WTC11 (cell line): Measurements from ENCODE around the gene GYS2. TPM values are rescaled to one million over a fixed set of nuclear protein-coding genes. Genes with fewer than 3 reads are reported as not detected.

ENCODE experiments used
- ATAC-seq: fragments of 200-7000 bp; cut with Tn5 transposase; 2 replicates; pipeline ENCODE4 v1.10.0; 2021; ENCODE audit warnings: mild to moderate bottlenecking, moderate library complexity
- CTCF ChIA-PET: fragments of 300-600 bp; sonication (Branson Sonifier 250); formaldehyde crosslinking; loops from one replicate; lab custom pipeline; 2021; ENCODE audit warnings: antibody characterized with exemption; lab: Charles Lee
- POLR2A ChIA-PET: fragments of 350-600 bp; sonication (Branson Sonifier 250); formaldehyde crosslinking; loops from one replicate; lab custom pipeline; 2021; ENCODE audit warnings: antibody characterized with exemption; lab: Charles Lee
- DNase-seq: peaks from one replicate; pipeline ENCODE4 v3.0.0; 2021; ENCODE audit warnings: low spot score
- H3K27ac Mint-ChIP-seq: 2 replicates; pipeline ENCODE4 v1.8.0; 2021; ENCODE audit warnings: mixed read lengths
- H3K27me3 Mint-ChIP-seq: 2 replicates; pipeline ENCODE4 v1.8.0; 2021; ENCODE audit warnings: low read depth, mild to moderate bottlenecking, moderate library complexity, mixed read lengths
- H3K36me3 Mint-ChIP-seq: 2 replicates; pipeline ENCODE4 v1.8.0; 2021; ENCODE audit warnings: mixed read lengths
- H3K4me1 Mint-ChIP-seq: 2 replicates; pipeline ENCODE4 v1.8.0; 2022; ENCODE audit warnings: mixed read lengths
- H3K4me3 Mint-ChIP-seq: 2 replicates; pipeline ENCODE4 v1.8.0; 2021; ENCODE audit warnings: mild to moderate bottlenecking, moderate library complexity, mixed read lengths
- H3K9me3 Mint-ChIP-seq: 2 replicates; pipeline ENCODE4 v1.8.0; 2021; ENCODE audit warnings: mixed read lengths
- ARID4B ChIP-seq: sonication (generic); formaldehyde crosslinking; IDR thresholded peaks from 2 replicates; pipeline ENCODE4 v1.8.0; 2023; ENCODE audit warnings: missing genetic modification reagents, mild to moderate bottlenecking, borderline replicate concordance
- ATF1 ChIP-seq: sonication (generic); formaldehyde crosslinking; IDR thresholded peaks from 2 replicates; pipeline ENCODE4 v1.8.1; 2023; ENCODE audit warnings: mild to moderate bottlenecking, moderate library complexity, missing genetic modification reagents
- ATF6 ChIP-seq: sonication (generic); formaldehyde crosslinking; IDR thresholded peaks from 2 replicates; pipeline ENCODE4 v1.8.1; 2023; ENCODE audit warnings: mild to moderate bottlenecking, missing genetic modification reagents
- CREM ChIP-seq: sonication (generic); formaldehyde crosslinking; IDR thresholded peaks from 2 replicates; pipeline ENCODE4 v1.8.1; 2022; ENCODE audit warnings: mild to moderate bottlenecking, missing genetic modification reagents, moderate library complexity
- FOXP4 ChIP-seq: sonication (generic); formaldehyde crosslinking; IDR thresholded peaks from 2 replicates; pipeline ENCODE4 v1.8.0; 2022; ENCODE audit warnings: mild to moderate bottlenecking, missing genetic modification reagents
- GRHL2 ChIP-seq: fragments of 250-450 bp; sonication (Bioruptor Pico); IDR thresholded peaks from 2 replicates; pipeline ENCODE4 v1.8.0; 2022; ENCODE audit warnings: mild to moderate bottlenecking, moderate library complexity; ENCODE audit not compliant: insufficient replicate concordance, severe bottlenecking
- GTF2I ChIP-seq: fragments of 250-450 bp; sonication (Bioruptor Pico); conservative IDR thresholded peaks from 2 replicates; pipeline ENCODE4 v1.4.0; 2021; ENCODE audit warnings: mild to moderate bottlenecking
- NR1H2 ChIP-seq: sonication (generic); formaldehyde crosslinking; IDR thresholded peaks from 2 replicates; pipeline ENCODE4 v1.9.0; 2021; ENCODE audit warnings: mild to moderate bottlenecking, moderate library complexity, missing genetic modification reagents
- NR3C1 ChIP-seq: sonication (generic); formaldehyde crosslinking; conservative IDR thresholded peaks from 2 replicates; pipeline ENCODE4 v1.8.1; 2023; ENCODE audit warnings: low read depth, mild to moderate bottlenecking, missing genetic modification reagents
- OVOL2 ChIP-seq: fragments of 250-450 bp; sonication (Bioruptor Pico); IDR thresholded peaks from 2 replicates; pipeline ENCODE4 v1.9.0; 2021; ENCODE audit warnings: mild to moderate bottlenecking, borderline replicate concordance
- PREB ChIP-seq: sonication (generic); formaldehyde crosslinking; IDR thresholded peaks from 2 replicates; pipeline ENCODE4 v1.8.1; 2022; ENCODE audit warnings: mild to moderate bottlenecking, missing genetic modification reagents, moderate library complexity, borderline replicate concordance
- SMAD3 ChIP-seq: sonication (generic); formaldehyde crosslinking; IDR thresholded peaks from 2 replicates; pipeline ENCODE4 v1.8.0; 2022; ENCODE audit warnings: missing genetic modification reagents, mild to moderate bottlenecking, borderline replicate concordance
- TEAD1 ChIP-seq: sonication (generic); formaldehyde crosslinking; IDR thresholded peaks from 2 replicates; pipeline ENCODE4 v1.8.0; 2022; ENCODE audit warnings: mild to moderate bottlenecking, missing genetic modification reagents
- TEAD4 ChIP-seq: sonication (generic); formaldehyde crosslinking; IDR thresholded peaks from 2 replicates; pipeline ENCODE4 v1.8.0; 2022; ENCODE audit warnings: mild to moderate bottlenecking, missing genetic modification reagents
- USF1 ChIP-seq: sonication (generic); formaldehyde crosslinking; IDR thresholded peaks from 2 replicates; pipeline ENCODE4 v1.8.0; 2022; ENCODE audit warnings: mild to moderate bottlenecking, missing genetic modification reagents
- ZMAT4 ChIP-seq: fragments of 250-450 bp; sonication (Bioruptor Pico); IDR thresholded peaks from 2 replicates; pipeline ENCODE4 v1.9.0; 2021; ENCODE audit warnings: mild to moderate bottlenecking
- ZNF138 ChIP-seq: sonication (generic); formaldehyde crosslinking; conservative IDR thresholded peaks from 2 replicates; pipeline ENCODE4 v1.8.1; 2022; ENCODE audit warnings: mild to moderate bottlenecking, moderate library complexity, missing genetic modification reagents
- ZNF232 ChIP-seq: sonication (generic); formaldehyde crosslinking; IDR thresholded peaks from 2 replicates; pipeline ENCODE4 v1.8.0; 2022; ENCODE audit warnings: mild to moderate bottlenecking, missing genetic modification reagents
- ZNF317 ChIP-seq: sonication (generic); formaldehyde crosslinking; IDR thresholded peaks from 2 replicates; pipeline ENCODE4 v1.8.1; 2023; ENCODE audit warnings: low read depth, mild to moderate bottlenecking, moderate library complexity, missing genetic modification reagents, borderline replicate concordance
- ZNF425 ChIP-seq: fragments of 250-450 bp; sonication (Bioruptor Pico); conservative IDR thresholded peaks from 2 replicates; pipeline ENCODE4 v1.9.0; 2021; ENCODE audit warnings: mild to moderate bottlenecking
- ZSCAN18 ChIP-seq: fragments of 250-450 bp; sonication (Bioruptor Pico); IDR thresholded peaks from 2 replicates; pipeline ENCODE4 v2.1.2; 2022; ENCODE audit warnings: mild to moderate bottlenecking, moderate library complexity
- total RNA-seq: library from RNA; stranded (reverse); gene quantifications from 3 replicates; pipeline ENCODE4 v1.2.3, GENCODE V29; 2021

GYS2 gene
- total RNA-seq, 1 experiment from 2014 or later = not detected

GRCh38 chr12:21643758-21644157, 39.1 kb upstream of the GYS2 start (continued):
- TF ChIP-seq PREB (CRISPR knock-in tag) = no peak
- TF ChIP-seq GRHL2 (CRISPR knock-in tag) = no peak
- TF ChIP-seq NR3C1 (CRISPR knock-in tag) = no peak
- TF ChIP-seq ATF6 (CRISPR knock-in tag) = no peak
- TF ChIP-seq NR1H2 (CRISPR knock-in tag) = no peak
- TF ChIP-seq SMAD3 (CRISPR knock-in tag) = no peak
- TF ChIP-seq OVOL2 (CRISPR knock-in tag) = no peak
- no peak for TF ChIP-seq ZNF232
- TF ChIP-seq ZNF138 (CRISPR knock-in tag) = no peak
- no peak for TF ChIP-seq ATF1 (CRISPR knock-in tag)

GRCh38 chr12:21642707-21643389, 38.2 kb upstream of the GYS2 start:
- CTCF ChIA-PET = no interaction called here
- DNase-seq = no peak
- TF ChIP-seq ZSCAN18 (CRISPR knock-in tag) (no peak), ZMAT4 (CRISPR knock-in tag) (no peak), USF1 (CRISPR knock-in tag) (no peak), ZNF425 (no peak), FOXP4 (CRISPR knock-in tag) (no peak), TEAD1 (CRISPR knock-in tag) (no peak), ARID4B (CRISPR knock-in tag) (no peak), GTF2I (no peak), ATF1 (CRISPR knock-in tag) (no peak), ZNF317 (CRISPR knock-in tag) (no peak), CREM (CRISPR knock-in tag) (no peak), TEAD4 (CRISPR knock-in tag) (no peak)

More at GRCh38 chr12:21642707-21643389, 38.2 kb upstream of the GYS2 start:
- POLR2A ChIA-PET = interaction anchor here (0.9 kb wide), 1 partner anchor 15 kb away, joined by 6 read pairs; the partner anchor contains the start of gene LDHB
- Mint-ChIP-seq H3K36me3 (peaks cover 89% of the 10 kb centered on the region), H3K4me1 (peaks cover 43% of the 10 kb centered on the region), H3K27me3 (no peaks in the 10 kb centered on the region), H3K4me3 (no peak overlapping the region), H3K27ac (peak overlapping the region; percentile 88), H3K9me3 (no peaks in the 10 kb centered on the region)
- no peak for ATAC-seq
